WTC11 (cell line): Measurements from ENCODE around the gene ASTN2. TPM values are rescaled to one million over a fixed set of nuclear protein-coding genes. Genes with fewer than 3 reads are reported as not detected.

ENCODE experiments used
- ATAC-seq: fragments of 200-7000 bp; cut with Tn5 transposase; 2 replicates; pipeline ENCODE4 v1.10.0; 2021; ENCODE audit warnings: mild to moderate bottlenecking, moderate library complexity
- CTCF ChIA-PET: fragments of 300-600 bp; sonication (Branson Sonifier 250); formaldehyde crosslinking; loops from one replicate; lab custom pipeline; 2021; ENCODE audit warnings: antibody characterized with exemption; lab: Charles Lee
- POLR2A ChIA-PET: fragments of 350-600 bp; sonication (Branson Sonifier 250); formaldehyde crosslinking; loops from one replicate; lab custom pipeline; 2021; ENCODE audit warnings: antibody characterized with exemption; lab: Charles Lee
- DNase-seq: peaks from one replicate; pipeline ENCODE4 v3.0.0; 2021; ENCODE audit warnings: low spot score
- H3K27ac Mint-ChIP-seq: 2 replicates; pipeline ENCODE4 v1.8.0; 2021; ENCODE audit warnings: mixed read lengths
- H3K27me3 Mint-ChIP-seq: 2 replicates; pipeline ENCODE4 v1.8.0; 2021; ENCODE audit warnings: low read depth, mild to moderate bottlenecking, moderate library complexity, mixed read lengths
- H3K36me3 Mint-ChIP-seq: 2 replicates; pipeline ENCODE4 v1.8.0; 2021; ENCODE audit warnings: mixed read lengths
- H3K4me1 Mint-ChIP-seq: 2 replicates; pipeline ENCODE4 v1.8.0; 2022; ENCODE audit warnings: mixed read lengths
- H3K4me3 Mint-ChIP-seq: 2 replicates; pipeline ENCODE4 v1.8.0; 2021; ENCODE audit warnings: mild to moderate bottlenecking, moderate library complexity, mixed read lengths
- H3K9me3 Mint-ChIP-seq: 2 replicates; pipeline ENCODE4 v1.8.0; 2021; ENCODE audit warnings: mixed read lengths
- AFF4 ChIP-seq: sonication (generic); formaldehyde crosslinking; IDR thresholded peaks from 2 replicates; pipeline ENCODE4 v1.8.1; 2023; ENCODE audit warnings: mild to moderate bottlenecking, missing genetic modification reagents, borderline replicate concordance
- E2F1 ChIP-seq: sonication (generic); formaldehyde crosslinking; IDR thresholded peaks from 2 replicates; pipeline ENCODE4 v1.8.0; 2022; ENCODE audit warnings: mild to moderate bottlenecking, missing genetic modification reagents
- GABPB1 ChIP-seq: sonication (generic); formaldehyde crosslinking; IDR thresholded peaks from 2 replicates; pipeline ENCODE4 v1.8.1; 2023; ENCODE audit warnings: mild to moderate bottlenecking, missing genetic modification reagents
- HMGA2 ChIP-seq: fragments of 250-450 bp; sonication (Bioruptor Pico); IDR thresholded peaks from 2 replicates; pipeline ENCODE4 v1.4.0; 2021; ENCODE audit warnings: mild to moderate bottlenecking, moderate library complexity
- IRF2 ChIP-seq: sonication (generic); formaldehyde crosslinking; IDR thresholded peaks from 2 replicates; pipeline ENCODE4 v1.8.0; 2022; ENCODE audit warnings: low read depth, missing genetic modification reagents, borderline replicate concordance
- MLX ChIP-seq: sonication (generic); formaldehyde crosslinking; IDR thresholded peaks from 2 replicates; pipeline ENCODE4 v1.8.1; 2023; ENCODE audit warnings: mild to moderate bottlenecking, missing genetic modification reagents, moderate library complexity
- MXD4 ChIP-seq: fragments of 250-450 bp; sonication (Bioruptor Pico); IDR thresholded peaks from 2 replicates; pipeline ENCODE4 v1.8.0; 2021; ENCODE audit warnings: mild to moderate bottlenecking, moderate library complexity, borderline replicate concordance
- NFATC4 ChIP-seq: fragments of 250-450 bp; sonication (Bioruptor Pico); IDR thresholded peaks from 2 replicates; pipeline ENCODE4 v1.9.0; 2021; ENCODE audit warnings: mild to moderate bottlenecking
- RELA ChIP-seq: sonication (generic); formaldehyde crosslinking; IDR thresholded peaks from 2 replicates; pipeline ENCODE4 v1.8.1; 2022; ENCODE audit warnings: missing genetic modification reagents, mild to moderate bottlenecking, borderline replicate concordance
- SMAD3 ChIP-seq: sonication (generic); formaldehyde crosslinking; IDR thresholded peaks from 2 replicates; pipeline ENCODE4 v1.8.0; 2022; ENCODE audit warnings: missing genetic modification reagents, mild to moderate bottlenecking, borderline replicate concordance
- SP1 ChIP-seq: sonication (generic); formaldehyde crosslinking; conservative IDR thresholded peaks from 2 replicates; pipeline ENCODE4 v1.8.1; 2022; ENCODE audit warnings: missing genetic modification reagents
- TCF7 ChIP-seq: sonication (generic); formaldehyde crosslinking; IDR thresholded peaks from 2 replicates; pipeline ENCODE4 v1.8.0; 2022; ENCODE audit warnings: mild to moderate bottlenecking, low read depth, missing genetic modification reagents, moderate library complexity
- TP53 ChIP-seq: sonication (generic); formaldehyde crosslinking; IDR thresholded peaks from 2 replicates; pipeline ENCODE4 v1.8.1; 2023; ENCODE audit warnings: mild to moderate bottlenecking, missing genetic modification reagents
- ZNF281 ChIP-seq: sonication (generic); formaldehyde crosslinking; IDR thresholded peaks from 2 replicates; pipeline ENCODE4 v1.8.0; 2023; ENCODE audit warnings: mild to moderate bottlenecking, missing genetic modification reagents
- ZNF317 ChIP-seq: sonication (generic); formaldehyde crosslinking; IDR thresholded peaks from 2 replicates; pipeline ENCODE4 v1.8.1; 2023; ENCODE audit warnings: low read depth, mild to moderate bottlenecking, moderate library complexity, missing genetic modification reagents, borderline replicate concordance
- ZNF671 ChIP-seq: fragments of 250-450 bp; sonication (Bioruptor Pico); IDR thresholded peaks from 2 replicates; pipeline ENCODE4 v1.8.0; 2021; ENCODE audit warnings: mild to moderate bottlenecking
- ZSCAN18 ChIP-seq: fragments of 250-450 bp; sonication (Bioruptor Pico); IDR thresholded peaks from 2 replicates; pipeline ENCODE4 v2.1.2; 2022; ENCODE audit warnings: mild to moderate bottlenecking, moderate library complexity
- total RNA-seq: library from RNA; stranded (reverse); gene quantifications from 3 replicates; pipeline ENCODE4 v1.2.3, GENCODE V29; 2021

ASTN2 gene
- total RNA-seq, 1 experiment from 2014 or later, result 16.2 TPM

- H3K27me3 Mint-ChIP-seq, result no peaks in the 10 kb centered on the region
- H3K4me3 Mint-ChIP-seq, result no peak overlapping the region
- no peaks in the 10 kb centered on the region for H3K36me3 Mint-ChIP-seq
- POLR2A ChIA-PET, result no interaction called here
- ATAC-seq, result peak; percentile 22
- peaks cover 43% of the 10 kb centered on the region for H3K4me1 Mint-ChIP-seq
- peak overlapping the region; percentile 39 for H3K27ac Mint-ChIP-seq
- DNase-seq, result no peak
- H3K9me3 Mint-ChIP-seq, result peaks cover 3% of the 10 kb centered on the region; the same call in 1 of the 2 replicates
- CTCF ChIA-PET, result interaction anchor here (1.8 kb wide), 1 partner anchor 67 kb away, joined by 8 read pairs; no protein-coding TSS in a partner anchor
- no peak for TF ChIP-seq ZNF281
- TF ChIP-seq TP53 (CRISPR knock-in tag), result no peak
- no peak for TF ChIP-seq ZNF317 (CRISPR knock-in tag)
- TF ChIP-seq IRF2 (CRISPR knock-in tag), result no peak
- no peak for TF ChIP-seq ZSCAN18 (CRISPR knock-in tag)
- no peak for TF ChIP-seq NFATC4 (CRISPR knock-in tag)
- TF ChIP-seq SP1 (CRISPR knock-in tag), result no peak
- no peak for TF ChIP-seq GABPB1 (CRISPR knock-in tag)
- TF ChIP-seq TCF7 (CRISPR knock-in tag), result no peak
- no peak for TF ChIP-seq MXD4
- TF ChIP-seq SMAD3 (CRISPR knock-in tag), result no peak
- TF ChIP-seq MLX (CRISPR knock-in tag), result no peak
- TF ChIP-seq AFF4 (CRISPR knock-in tag), result no peak
Observed at GRCh38 chr9:116927726-116928125, 487.1 kb downstream of the ASTN2 start.

- Mint-ChIP-seq H3K4me3 (no peak overlapping the region), H3K27me3 (no peaks in the 10 kb centered on the region), H3K4me1 (peaks cover 32% of the 10 kb centered on the region)
- POLR2A ChIA-PET, result interaction anchor here (0.8 kb wide), 1 partner anchor 9 kb away, joined by 3 read pairs; no protein-coding TSS in a partner anchor
- ATAC-seq (no peak), DNase-seq (no peak)
- CTCF ChIA-PET, result interaction anchor here (1.8 kb wide), 1 partner anchor 83 kb away, joined by 4 read pairs; no protein-coding TSS in a partner anchor
- TF ChIP-seq E2F1 (CRISPR knock-in tag) (no peak), RELA (CRISPR knock-in tag) (no peak), ZNF671 (CRISPR knock-in tag) (no peak), HMGA2 (CRISPR knock-in tag) (no peak)
- TF ChIP-seq, all 79 proteins: peak for 0
- Mint-ChIP-seq H3K9me3 (peaks cover 11% of the 10 kb centered on the region; the same call in 1 of the 2 replicates), H3K36me3 (no peaks in the 10 kb centered on the region), H3K27ac (no peak overlapping the region)
Observed at GRCh38 chr9:116925121-116925520, 489.7 kb downstream of the ASTN2 start.
